GM18873 (cell line): ENCODE data around the gene IL22RA1.

Source experiments
- ATAC-seq: cut with Tn5 transposase; IDR thresholded peaks from one replicate; pipeline ENCODE4 v1.9.1; 2021; ENCODE audit warnings: mild to moderate bottlenecking, moderate library complexity, moderate number of reproducible peaks; ENCODE audit not compliant: unreplicated experiment, low FRiP score

Gene IL22RA1

GRCh38 chr1:24142546-24143534, at the start of gene IL22RA1:
Gene IL22RA1 (minus strand): TSS chr1:24143140. CDS start chr1:24143082, 58 bp downstream.
- ATAC-seq: no peak

GRCh38 chr1:24191860-24192259, 48.9 kb upstream of the IL22RA1 start:
- ATAC-seq: no peak

- ATAC-seq: peak; percentile 39
Observed at GRCh38 chr1:24190983-24191461, 48.1 kb upstream of the IL22RA1 start.

- ATAC-seq: no peak
Observed at GRCh38 chr1:24189528-24189927, 46.6 kb upstream of the IL22RA1 start.

- ATAC-seq: no peak
Observed at GRCh38 chr1:24186993-24187790, 44.3 kb upstream of the IL22RA1 start, which contains the start of gene IFNLR1. Gene IFNLR1 (minus strand): TSS chr1:24187289. CDS start chr1:24187248, 41 bp downstream.

- ATAC-seq: no peak
Observed at GRCh38 chr1:24186711-24186992, 43.7 kb upstream of the IL22RA1 start.

GRCh38 chr1:24186031-24186710, 43.2 kb upstream of the IL22RA1 start:
- no peak for ATAC-seq

- no peak for ATAC-seq
Observed at GRCh38 chr1:24185076-24185475, 42.1 kb upstream of the IL22RA1 start.

- ATAC-seq: no peak
Observed at GRCh38 chr1:24182061-24182460, 39.1 kb upstream of the IL22RA1 start.

- ATAC-seq: no peak
Observed at GRCh38 chr1:24181619-24182018, 38.7 kb upstream of the IL22RA1 start.

GRCh38 chr1:24180676-24181075, 37.7 kb upstream of the IL22RA1 start:
- no peak for ATAC-seq

GRCh38 chr1:24179251-24179840, 36.4 kb upstream of the IL22RA1 start:
- no peak for ATAC-seq

GRCh38 chr1:24178407-24178806, 35.5 kb upstream of the IL22RA1 start:
- no peak for ATAC-seq

GRCh38 chr1:24177161-24177560, 34.2 kb upstream of the IL22RA1 start:
- ATAC-seq: no peak

- ATAC-seq: no peak
Observed at GRCh38 chr1:24175033-24175755, 32.3 kb upstream of the IL22RA1 start.

- no peak for ATAC-seq
Observed at GRCh38 chr1:24173638-24174575, 31.0 kb upstream of the IL22RA1 start.

GRCh38 chr1:24172598-24172997, 29.7 kb upstream of the IL22RA1 start:
- ATAC-seq: no peak

GRCh38 chr1:24169286-24169685, 26.3 kb upstream of the IL22RA1 start:
- ATAC-seq: no peak

GRCh38 chr1:24168245-24168644, 25.3 kb upstream of the IL22RA1 start:
- ATAC-seq: no peak
